Common myeloid progenitor, CD34-positive (primary cell): ENCODE data around the gene UTP25.

Experiments
- CTCF ChIA-PET: fragments of 350-600 bp; sonication (Branson Sonifier 250); formaldehyde crosslinking; loops from one replicate; lab custom pipeline; 2021; ENCODE audit warnings: antibody characterized with exemption; lab: Charles Lee
- POLR2A ChIA-PET: fragments of 350-600 bp; sonication (Branson Sonifier 250); formaldehyde crosslinking; loops from one replicate; lab custom pipeline; 2021; ENCODE audit warnings: antibody characterized with exemption; lab: Charles Lee
- DNase-seq, 3 donors: peaks; one replicate each; pipeline versions ENCODE4 v3.0.0 to v3.0.0-alpha.2; 2013
- H3K27ac ChIP-seq, 2 experiments: 1 replicate in 1 of 2; 2 replicates in 1 of 2; pipeline ENCODE4 v1.7.0; 2013; ENCODE audit warnings: inconsistent platforms in 2 of 2, low read length in 2 of 2, mild to moderate bottlenecking in 2 of 2, low read depth in 1 of 2, moderate library complexity in 1 of 2; ENCODE audit not compliant: severe bottlenecking in 2 of 2, insufficient read depth in 1 of 2, poor library complexity in 1 of 2
- H3K27me3 ChIP-seq, 5 experiments: replicated peaks in 2 of 5; 1 replicate in 3 of 5; 2 replicates in 2 of 5; pipeline versions ENCODE4 v1.6.1 to v1.7.0; 2013; ENCODE audit warnings: low read length in 4 of 5, mild to moderate bottlenecking in 2 of 5, moderate library complexity in 2 of 5, inconsistent platforms in 1 of 5; ENCODE audit not compliant: insufficient read depth in 5 of 5, control insufficient read depth in 4 of 5
- H3K36me3 ChIP-seq, 4 experiments: 1 replicate in 2 of 4; 2 replicates in 2 of 4; pipeline versions ENCODE4 v1.6.1 to v1.7.0; 2013; ENCODE audit warnings: low read length in 3 of 4, control low read depth in 1 of 4, mild to moderate bottlenecking in 1 of 4; ENCODE audit not compliant: control insufficient read depth in 4 of 4, insufficient read depth in 4 of 4
- H3K4me1 ChIP-seq, 4 experiments: 1 replicate in 3 of 4; 2 replicates in 1 of 4; pipeline versions ENCODE4 v1.6.1 to v1.7.1; 2013; ENCODE audit warnings: low read length in 3 of 4, mild to moderate bottlenecking in 3 of 4, control low read depth in 1 of 4, inconsistent platforms in 1 of 4, moderate library complexity in 1 of 4; ENCODE audit not compliant: control insufficient read depth in 4 of 4, insufficient read depth in 4 of 4; ENCODE audit errors: control extremely low read depth in 1 of 4
- H3K4me3 ChIP-seq, 7 experiments: 1 replicate in 4 of 7; 2 replicates in 3 of 7; pipeline versions ENCODE4 v1.5.1 to v1.7.0; 2013; ENCODE audit warnings: mild to moderate bottlenecking in 7 of 7, low read length in 6 of 7, moderate library complexity in 6 of 7, inconsistent platforms in 2 of 7, low read depth in 2 of 7, control low read depth in 1 of 7; ENCODE audit not compliant: insufficient read depth in 4 of 7, control insufficient read depth in 1 of 7; ENCODE audit errors: extremely low read depth in 1 of 7
- H3K9me3 ChIP-seq, 5 experiments: 1 replicate in 4 of 5; 2 replicates in 1 of 5; pipeline versions ENCODE4 v1.6.1 to v1.7.1; 2013; ENCODE audit warnings: low read length in 4 of 5, mild to moderate bottlenecking in 2 of 5, inconsistent platforms in 1 of 5, low read depth in 1 of 5, moderate library complexity in 1 of 5; ENCODE audit not compliant: control insufficient read depth in 4 of 5, insufficient read depth in 2 of 5; ENCODE audit errors: control extremely low read depth in 1 of 5
- WGBS: methylation state at CpG from one replicate; pipeline ENCODE4 v1.1.5; 2013; ENCODE audit not compliant: insufficient coverage; 5-methylcytosine and 5-hydroxymethylcytosine counted together

Gene UTP25

DNA sequence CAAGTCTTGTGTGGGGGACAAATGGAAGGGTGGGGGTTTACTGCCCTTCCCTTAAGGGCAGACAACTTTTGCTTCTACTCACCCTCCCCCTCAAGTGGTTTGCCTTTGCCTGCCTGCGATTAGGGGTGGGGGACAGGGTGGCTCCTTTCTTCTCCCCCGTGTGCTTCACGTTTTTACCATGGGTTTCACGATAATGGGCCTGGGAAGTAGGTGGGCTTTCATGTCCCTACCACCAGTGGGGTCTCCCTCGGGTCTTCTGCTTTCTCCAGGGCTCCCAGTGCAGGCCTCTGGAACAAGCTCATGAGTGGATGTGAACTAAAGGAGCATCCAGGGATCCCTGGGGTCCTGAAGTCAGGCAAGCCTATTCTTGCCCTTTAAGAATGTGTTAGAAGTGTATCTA, 21.6 kb downstream of the UTP25 start:
- Histone ChIP-seq H3K4me1 (no peaks in the 10 kb centered on the region), H3K36me3 (peaks cover 24 to 86% (median 55%) of the 10 kb centered on the region in 4 experiments), H3K9me3 (no peaks in the 10 kb centered on the region), H3K4me3 (no peak overlapping the region), H3K27me3 (no peaks in the 10 kb centered on the region), H3K27ac (no peak overlapping the region)
- no peak for DNase-seq
- CTCF ChIA-PET, result interaction anchor here (1.6 to 5.1 kb wide), 3 partner anchors 10 to 13 kb away, joined by 3 to 27 read pairs (median 7); no protein-coding TSS in a partner anchor
- 93% methylated on average over 3 of the region's 5 CpGs for WGBS
- POLR2A ChIA-PET, result no interaction called here

DNA sequence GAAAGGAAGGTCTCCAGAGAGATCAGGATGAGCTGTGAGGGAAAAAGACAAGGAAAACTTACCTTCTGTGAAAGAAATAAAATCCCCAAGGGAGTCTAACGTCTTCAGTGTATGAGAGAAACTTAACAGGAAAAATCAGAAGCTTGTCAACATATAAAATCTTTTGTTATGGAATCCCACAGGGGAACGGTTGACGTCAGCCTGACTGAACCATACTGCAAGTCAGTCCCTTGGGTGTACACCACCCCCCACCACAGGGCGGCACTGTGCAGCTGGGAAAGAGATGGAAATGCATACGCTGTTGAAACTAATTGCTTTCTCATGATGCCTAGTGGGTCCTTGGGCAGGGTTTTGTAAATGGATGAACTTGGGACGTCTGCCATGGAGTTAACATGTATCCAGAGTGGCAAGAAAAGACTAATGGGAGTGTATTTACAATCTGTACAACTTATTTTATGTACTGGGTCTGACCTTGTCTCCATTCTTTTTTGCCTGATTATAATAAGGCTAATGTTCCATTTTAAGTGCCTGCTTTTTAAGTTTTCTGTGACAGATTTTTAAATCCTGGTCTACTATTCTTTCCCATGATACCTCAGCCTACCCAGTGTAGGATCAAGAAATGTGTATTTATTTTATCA, 22.7 kb downstream of the UTP25 start:
- ChIA-PET POLR2A (no interaction called here), CTCF (interaction anchor here (1.6 to 5.1 kb wide), 4 partner anchors 9 to 139 kb away, joined by 3 to 27 read pairs (median 8); no protein-coding TSS in a partner anchor)
- Histone ChIP-seq H3K36me3 (peaks cover 24 to 76% (median 51%) of the 10 kb centered on the region in 4 experiments), H3K27ac (no peak overlapping the region), H3K9me3 (no peaks in the 10 kb centered on the region), H3K4me1 (peaks cover 0 to 8% (median 3%) of the 10 kb centered on the region in 4 experiments), H3K4me3 (no peak overlapping the region), H3K27me3 (no peaks in the 10 kb centered on the region)
- 79% methylated on average over 5 of the region's 6 CpGs for WGBS
- DNase-seq, result peak; percentile 21 to 52 (median 51)

DNA sequence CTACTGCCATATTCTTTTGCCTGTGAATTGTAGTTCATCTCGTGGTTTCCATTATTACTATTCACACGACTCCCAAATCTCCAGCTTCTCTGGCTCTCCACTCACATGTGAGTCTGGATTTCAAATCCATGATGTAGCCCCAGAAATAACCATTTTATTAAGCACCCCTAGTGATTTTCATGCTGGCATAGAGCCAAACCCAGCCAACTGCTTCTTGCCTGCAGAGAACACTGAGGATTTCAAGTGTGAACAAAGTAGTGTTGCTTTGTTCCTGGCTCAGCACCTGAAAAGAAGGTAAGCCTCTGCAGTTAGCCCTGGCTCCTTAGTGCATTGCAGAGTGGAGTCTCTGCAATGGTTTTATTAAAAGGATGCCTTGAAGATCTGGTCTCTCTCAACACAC, 25.9 kb downstream of the UTP25 start:
- WGBS, result 100% methylated on average over 2 of the region's 2 CpGs
- no peak for DNase-seq
- H3K4me1 ChIP-seq, result peaks cover 0 to 8% (median 3%) of the 10 kb centered on the region in 4 experiments
- peaks cover 21 to 54% (median 38%) of the 10 kb centered on the region in 4 experiments for H3K36me3 ChIP-seq
- no peaks in the 10 kb centered on the region for H3K27me3 ChIP-seq
- CTCF ChIA-PET, result interaction anchor here (3.2 to 9.1 kb wide), 2 partner anchors 10 to 135 kb away, joined by 10 to 140 read pairs; no protein-coding TSS in a partner anchor
- no peaks in the 10 kb centered on the region for H3K9me3 ChIP-seq
- H3K27ac ChIP-seq, result no peak overlapping the region
- POLR2A ChIA-PET, result no interaction called here
- no peak overlapping the region for H3K4me3 ChIP-seq

DNA sequence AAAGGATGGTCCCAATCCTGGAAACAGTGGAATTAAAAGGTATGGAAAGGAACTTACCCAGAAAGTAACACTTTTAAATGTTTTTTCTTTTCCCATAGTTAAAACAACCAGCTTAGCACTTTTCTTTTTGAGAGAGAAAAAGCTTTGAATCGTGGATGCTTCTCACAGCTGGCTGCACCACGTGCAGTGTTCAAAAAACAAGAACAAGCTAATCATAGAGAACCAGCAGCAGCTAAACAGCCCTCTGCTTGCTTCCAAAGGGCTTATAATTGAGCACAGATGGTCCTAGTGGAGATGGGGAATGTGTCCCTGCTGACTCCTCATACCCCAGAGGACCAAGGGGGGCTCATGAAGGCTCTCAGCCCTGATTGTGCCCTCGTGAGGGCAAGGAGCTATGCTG, 26.4 kb downstream of the UTP25 start:
- WGBS, result 100% methylated on average over 2 of the region's 3 CpGs
- DNase-seq, result no peak
- Histone ChIP-seq H3K27me3 (no peaks in the 10 kb centered on the region), H3K27ac (no peak overlapping the region), H3K4me3 (no peak overlapping the region), H3K4me1 (peaks cover 0 to 8% (median 3%) of the 10 kb centered on the region in 4 experiments), H3K36me3 (peaks cover 19 to 49% (median 33%) of the 10 kb centered on the region in 4 experiments), H3K9me3 (no peaks in the 10 kb centered on the region)
- CTCF ChIA-PET, result interaction anchor here (1.1 to 9.1 kb wide), 6 partner anchors 9 to 135 kb away, joined by 3 to 140 read pairs (median 4); no protein-coding TSS in a partner anchor
- POLR2A ChIA-PET, result no interaction called here

DNA sequence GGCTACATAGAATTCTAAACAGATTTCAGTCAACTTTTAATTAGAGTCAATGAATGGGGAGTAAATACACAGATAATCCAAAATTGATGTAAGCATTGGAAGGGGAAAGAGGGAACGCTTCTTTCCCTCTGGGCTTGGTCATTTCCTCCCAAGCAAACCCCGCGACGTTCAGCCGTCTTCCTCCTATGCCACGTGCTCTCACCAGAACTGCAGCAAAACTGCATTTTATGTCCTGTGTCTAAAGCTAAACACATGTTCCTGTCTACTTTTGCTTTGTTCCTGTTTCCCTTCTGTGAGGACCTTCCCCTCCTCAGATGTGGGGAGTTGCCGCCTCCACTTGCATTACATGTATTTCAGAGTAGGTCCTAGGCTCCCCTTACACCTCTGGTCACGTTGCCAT, 27.2 kb downstream of the UTP25 start:
- DNase-seq, result peak in 2 of 3 donors; percentile 11 to 22
- H3K27ac ChIP-seq, result no peak overlapping the region
- H3K27me3 ChIP-seq, result no peaks in the 10 kb centered on the region
- H3K4me1 ChIP-seq, result peaks cover 0 to 8% (median 3%) of the 10 kb centered on the region in 4 experiments
- ChIA-PET CTCF (interaction anchor here (1.1 to 9.1 kb wide), 6 partner anchors 9 to 134 kb away, joined by 3 to 140 read pairs (median 4); no protein-coding TSS in a partner anchor), POLR2A (no interaction called here)
- no peak overlapping the region for H3K4me3 ChIP-seq
- H3K36me3 ChIP-seq, result peaks cover 17 to 42% (median 28%) of the 10 kb centered on the region in 4 experiments
- WGBS, result 24% methylated on average over 5 of the region's 8 CpGs
- no peaks in the 10 kb centered on the region for H3K9me3 ChIP-seq

DNA sequence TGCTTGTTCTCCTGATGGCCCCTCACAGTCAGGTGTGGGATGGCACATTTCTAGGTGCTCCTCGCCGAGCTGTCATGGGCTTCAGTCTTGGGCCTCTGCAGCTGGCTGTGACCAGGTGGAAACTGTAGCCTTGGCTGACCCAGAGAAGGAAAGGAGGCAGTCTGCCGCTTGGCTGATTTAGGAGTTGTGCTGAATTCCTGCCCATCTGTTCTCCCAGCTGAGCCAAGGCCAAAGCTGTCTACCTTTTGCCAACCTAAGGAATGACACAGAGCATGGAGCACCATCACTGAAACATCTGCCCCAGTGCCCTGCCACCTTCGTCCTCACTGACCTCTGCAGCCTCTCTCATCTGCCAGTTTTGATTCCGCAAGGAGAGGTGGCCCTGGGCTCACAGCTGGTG, 27.9 kb downstream of the UTP25 start:
- WGBS, result 93% methylated on average over 2 of the region's 5 CpGs
- peaks cover 0 to 8% (median 3%) of the 10 kb centered on the region in 4 experiments for H3K4me1 ChIP-seq
- no peak overlapping the region for H3K4me3 ChIP-seq
- DNase-seq, result no peak
- no peaks in the 10 kb centered on the region for H3K27me3 ChIP-seq
- H3K27ac ChIP-seq, result no peak overlapping the region
- CTCF ChIA-PET, result interaction anchor here (1.0 to 9.1 kb wide), 7 partner anchors 8 to 133 kb away, joined by 3 to 140 read pairs (median 4); no protein-coding TSS in a partner anchor
- POLR2A ChIA-PET, result no interaction called here
- no peaks in the 10 kb centered on the region for H3K9me3 ChIP-seq
- H3K36me3 ChIP-seq, result peaks cover 13 to 35% (median 25%) of the 10 kb centered on the region in 4 experiments
